Upper lobe of right lung (tissue), 1 donor: ENCODE results near the gene EMX2. TPM values are rescaled to one million over a fixed set of nuclear protein-coding genes. Genes with fewer than 3 reads are reported as not detected.

ENCODE experiments used
- ATAC-seq: fragments of 200-7000 bp; cut with Tn5 transposase; one replicate; pipeline ENCODE4 v1.9.1; 2020; ENCODE audit warnings: mild to moderate bottlenecking, moderate library complexity
- DNase-seq: peaks from one replicate; pipeline ENCODE4 v3.0.0-alpha.2; 2020
- H3K27ac ChIP-seq: fragments of 200-600 bp; one replicate; pipeline ENCODE4 v1.8.0; 2022
- H3K27me3 ChIP-seq: fragments of 200-600 bp; one replicate; pipeline ENCODE4 v1.8.0; 2022; ENCODE audit warnings: mild to moderate bottlenecking
- H3K36me3 ChIP-seq: fragments of 200-600 bp; one replicate; pipeline ENCODE4 v1.8.0; 2022
- H3K4me1 ChIP-seq: fragments of 200-600 bp; one replicate; pipeline ENCODE4 v1.8.0; 2022
- H3K4me3 ChIP-seq: fragments of 200-600 bp; one replicate; pipeline ENCODE4 v1.8.0; 2022; ENCODE audit warnings: mild to moderate bottlenecking
- H3K9me3 ChIP-seq: fragments of 200-600 bp; one replicate; pipeline ENCODE4 v1.8.0; 2022
- intact Hi-C: fragments of 100-400 bp; cut with DNase I; formaldehyde crosslinking; loops from one replicate; pipeline ENCODE4 v1.11.0; 2022
- total RNA-seq: library from RNA; stranded (reverse); fragmentation: NEBNext Ultra II Directional; extraction: Animal tissue kit (Norgen Biotek cat#: 25700); gene quantifications from one replicate; pipeline ENCODE4 v1.2.1, GENCODE V29; 2021
- TF ChIP-seq, protein P1 (sequence below): fragments of 200-600 bp; IDR thresholded peaks from one replicate; pipeline ENCODE4 v1.8.0; 2022; ENCODE audit warnings: antibody characterized with exemption
- donor health status: DM: no; HTN: yes; CAD: no; lungs with severe emphysema.

The EMX2 gene
- total RNA-seq, 1 donor from 2014 or later: not detected

DNA sequence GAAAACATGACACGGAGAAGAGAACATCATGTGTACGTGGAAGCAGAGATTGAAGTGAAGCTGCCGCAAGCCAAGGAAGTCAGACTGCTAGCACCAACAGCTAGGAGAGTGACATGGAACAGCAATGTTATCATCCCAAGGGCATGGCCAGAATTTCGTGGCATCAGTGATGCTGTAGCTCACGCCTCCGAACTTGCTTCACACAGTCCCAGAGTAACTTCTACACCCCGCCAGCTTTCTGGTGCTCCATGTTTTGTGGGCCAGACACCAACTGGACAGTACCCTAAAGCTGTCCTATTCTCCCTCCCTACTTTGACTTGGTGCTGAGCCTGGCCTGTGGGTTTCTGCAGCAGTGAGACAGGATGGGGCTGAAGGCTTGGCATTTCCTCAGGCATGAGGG, 33.0 kb upstream of the EMX2 start:
- TF ChIP-seq, protein P1, sequence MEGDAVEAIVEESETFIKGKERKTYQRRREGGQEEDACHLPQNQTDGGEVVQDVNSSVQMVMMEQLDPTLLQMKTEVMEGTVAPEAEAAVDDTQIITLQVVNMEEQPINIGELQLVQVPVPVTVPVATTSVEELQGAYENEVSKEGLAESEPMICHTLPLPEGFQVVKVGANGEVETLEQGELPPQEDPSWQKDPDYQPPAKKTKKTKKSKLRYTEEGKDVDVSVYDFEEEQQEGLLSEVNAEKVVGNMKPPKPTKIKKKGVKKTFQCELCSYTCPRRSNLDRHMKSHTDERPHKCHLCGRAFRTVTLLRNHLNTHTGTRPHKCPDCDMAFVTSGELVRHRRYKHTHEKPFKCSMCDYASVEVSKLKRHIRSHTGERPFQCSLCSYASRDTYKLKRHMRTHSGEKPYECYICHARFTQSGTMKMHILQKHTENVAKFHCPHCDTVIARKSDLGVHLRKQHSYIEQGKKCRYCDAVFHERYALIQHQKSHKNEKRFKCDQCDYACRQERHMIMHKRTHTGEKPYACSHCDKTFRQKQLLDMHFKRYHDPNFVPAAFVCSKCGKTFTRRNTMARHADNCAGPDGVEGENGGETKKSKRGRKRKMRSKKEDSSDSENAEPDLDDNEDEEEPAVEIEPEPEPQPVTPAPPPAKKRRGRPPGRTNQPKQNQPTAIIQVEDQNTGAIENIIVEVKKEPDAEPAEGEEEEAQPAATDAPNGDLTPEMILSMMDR: no peak
- H3K27me3 ChIP-seq: peaks cover 12% of the 10 kb centered on the region
- H3K4me3 ChIP-seq: no peak overlapping the region
- no peak overlapping the region for H3K27ac ChIP-seq
- no peaks in the 10 kb centered on the region for H3K4me1 ChIP-seq
- DNase-seq (no peak), ATAC-seq (no peak)
- no peaks in the 10 kb centered on the region for H3K9me3 ChIP-seq
- H3K36me3 ChIP-seq: no peaks in the 10 kb centered on the region
- intact Hi-C loops: no loop called here

DNA sequence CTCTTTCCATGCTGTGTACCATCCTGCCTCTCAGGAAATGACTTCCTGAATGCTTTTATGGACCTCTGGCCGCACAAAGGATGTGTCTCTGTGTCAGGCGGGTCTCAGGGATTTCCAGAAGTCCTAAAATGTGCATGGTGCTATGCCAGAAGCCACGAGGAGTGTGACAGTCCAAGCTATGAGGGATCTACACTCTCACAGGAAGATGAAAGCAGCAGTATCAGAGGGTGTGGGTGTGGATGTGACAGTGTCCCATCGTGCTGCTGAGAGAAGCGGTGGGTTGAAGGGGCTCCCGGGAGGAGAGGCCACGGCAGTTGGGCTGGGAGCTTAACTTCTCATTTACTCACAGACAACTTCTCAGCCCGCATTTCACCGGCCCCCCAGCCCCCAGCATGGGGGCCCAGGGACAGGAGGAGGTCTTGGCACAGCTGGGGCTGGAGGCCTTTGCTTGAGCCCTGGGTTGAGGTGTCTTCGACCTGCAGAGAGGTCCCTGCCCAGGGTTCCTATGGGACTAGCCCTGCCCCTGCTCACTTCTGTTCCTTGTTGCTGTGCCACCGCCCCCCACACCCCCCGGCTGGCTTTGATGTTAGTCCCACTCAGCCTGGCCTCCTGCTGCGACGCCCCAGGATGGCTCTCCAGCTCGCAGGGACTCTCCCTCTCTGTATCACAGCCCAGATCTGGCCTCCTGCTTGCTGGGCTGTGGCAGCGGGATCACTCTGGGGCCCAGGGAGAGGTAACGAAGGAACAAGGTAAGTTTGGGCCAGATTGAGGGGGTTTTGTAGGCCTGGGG, 30.8 kb upstream of the EMX2 start:
- DNase-seq: no peak
- no peaks in the 10 kb centered on the region for H3K9me3 ChIP-seq
- no peaks in the 10 kb centered on the region for H3K4me1 ChIP-seq

DNA sequence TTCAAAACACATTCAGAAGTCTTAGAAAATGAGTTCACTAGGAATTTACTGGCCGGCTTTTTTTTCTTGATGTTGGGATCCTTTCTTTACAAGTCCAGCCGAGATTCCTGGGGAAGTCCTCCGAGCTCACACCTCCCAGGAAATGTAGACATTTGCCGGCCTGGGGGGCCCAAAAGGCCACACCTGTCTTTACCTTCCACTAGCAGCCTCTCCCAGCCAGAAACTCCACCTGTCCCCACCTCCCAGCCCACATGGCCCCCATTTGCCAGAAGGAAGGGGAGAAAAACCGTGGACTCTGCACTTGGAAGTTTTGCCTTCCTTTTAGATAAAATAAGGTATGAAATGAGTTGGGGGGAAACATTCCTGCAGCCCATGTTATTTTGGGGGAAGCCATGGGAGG, 27.6 kb upstream of the EMX2 start:
- H3K4me1 ChIP-seq: no peaks in the 10 kb centered on the region
- H3K27ac ChIP-seq: no peak overlapping the region
- ATAC-seq (no peak), DNase-seq (no peak)
- TF ChIP-seq, protein P1: no peak
- H3K27me3 ChIP-seq: peaks cover 27% of the 10 kb centered on the region
- no peak overlapping the region for H3K4me3 ChIP-seq
- intact Hi-C loops: no loop called here
- H3K36me3 ChIP-seq: no peaks in the 10 kb centered on the region
- no peaks in the 10 kb centered on the region for H3K9me3 ChIP-seq

More for the DNA sequence above, 30.8 kb upstream of the EMX2 start:
- TF ChIP-seq, protein P1: no peak
- ATAC-seq: no peak
- Histone ChIP-seq H3K4me3 (no peak overlapping the region), H3K27ac (no peak overlapping the region), H3K27me3 (peaks cover 13% of the 10 kb centered on the region), H3K36me3 (no peaks in the 10 kb centered on the region)
- intact Hi-C loops: no loop called here

DNA sequence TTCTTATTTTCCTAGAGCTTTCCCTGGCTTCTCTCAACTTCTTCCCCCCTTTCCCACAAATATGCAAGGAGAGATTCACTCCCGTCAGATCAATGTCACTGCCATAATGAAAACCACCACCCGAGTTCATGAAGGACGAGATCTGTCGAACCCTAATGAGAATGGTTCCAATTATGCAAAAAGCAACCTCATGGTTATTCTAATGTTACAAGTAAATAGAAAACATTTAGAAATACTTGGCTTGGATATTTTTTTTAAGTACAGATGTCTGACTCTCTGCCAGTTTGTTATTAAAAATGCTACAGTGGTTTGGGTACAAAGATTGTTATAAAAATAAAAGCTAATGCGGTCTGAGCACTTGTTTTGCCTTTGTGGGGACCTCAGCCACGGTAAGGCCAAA, 25.9 kb upstream of the EMX2 start:
- no peak for DNase-seq
- TF ChIP-seq, protein P1: no peak
- ATAC-seq: no peak
- H3K27ac ChIP-seq: no peak overlapping the region
- no peaks in the 10 kb centered on the region for H3K36me3 ChIP-seq
- no peaks in the 10 kb centered on the region for H3K9me3 ChIP-seq
- peaks cover 33% of the 10 kb centered on the region for H3K27me3 ChIP-seq
- H3K4me1 ChIP-seq: no peaks in the 10 kb centered on the region
- no peak overlapping the region for H3K4me3 ChIP-seq
- intact Hi-C loops: no loop called here

DNA sequence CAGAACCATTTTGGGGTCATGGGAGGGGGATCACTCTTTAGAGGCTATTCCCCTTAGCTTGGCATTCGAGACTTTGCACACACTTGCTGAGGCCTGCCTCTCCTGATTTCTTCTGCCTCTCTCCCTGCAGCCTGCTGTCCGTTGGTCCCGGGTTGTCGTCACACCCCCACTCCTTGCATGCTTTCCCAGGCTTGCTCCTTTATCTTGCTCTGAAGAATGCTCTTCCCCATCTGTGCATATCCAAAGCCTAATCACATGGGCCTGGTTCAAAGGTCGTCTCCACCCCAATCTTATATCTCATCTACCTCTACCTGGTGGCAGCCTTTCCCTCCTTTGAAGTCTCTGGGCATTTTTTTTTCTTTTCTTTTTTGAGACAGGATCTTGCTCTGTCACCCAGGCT, 24.3 kb upstream of the EMX2 start:
- TF ChIP-seq, protein P1: no peak
- ATAC-seq: no peak
- Histone ChIP-seq H3K27me3 (peaks cover 42% of the 10 kb centered on the region), H3K27ac (no peak overlapping the region), H3K4me3 (no peak overlapping the region), H3K9me3 (no peaks in the 10 kb centered on the region), H3K36me3 (no peaks in the 10 kb centered on the region), H3K4me1 (no peaks in the 10 kb centered on the region)
- intact Hi-C loops: no loop called here
- no peak for DNase-seq
